DMS114 treated with DMSO at 0.1 percent for 48 hours (cell line): ENCODE results near the gene RAB29.
"Not testable (repeated sequence)": the region's sequence is repeated elsewhere in the genome, so short reads cannot be mapped to it uniquely, and the experiment has no call there.

Experiments used
- DNase-seq: peaks from one replicate; lab custom pipeline; 2025; ENCODE audit not compliant: unreplicated experiment; lab: John Stamatoyannopoulos, UW

Gene RAB29, protein sequence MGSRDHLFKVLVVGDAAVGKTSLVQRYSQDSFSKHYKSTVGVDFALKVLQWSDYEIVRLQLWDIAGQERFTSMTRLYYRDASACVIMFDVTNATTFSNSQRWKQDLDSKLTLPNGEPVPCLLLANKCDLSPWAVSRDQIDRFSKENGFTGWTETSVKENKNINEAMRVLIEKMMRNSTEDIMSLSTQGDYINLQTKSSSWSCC

DNA sequence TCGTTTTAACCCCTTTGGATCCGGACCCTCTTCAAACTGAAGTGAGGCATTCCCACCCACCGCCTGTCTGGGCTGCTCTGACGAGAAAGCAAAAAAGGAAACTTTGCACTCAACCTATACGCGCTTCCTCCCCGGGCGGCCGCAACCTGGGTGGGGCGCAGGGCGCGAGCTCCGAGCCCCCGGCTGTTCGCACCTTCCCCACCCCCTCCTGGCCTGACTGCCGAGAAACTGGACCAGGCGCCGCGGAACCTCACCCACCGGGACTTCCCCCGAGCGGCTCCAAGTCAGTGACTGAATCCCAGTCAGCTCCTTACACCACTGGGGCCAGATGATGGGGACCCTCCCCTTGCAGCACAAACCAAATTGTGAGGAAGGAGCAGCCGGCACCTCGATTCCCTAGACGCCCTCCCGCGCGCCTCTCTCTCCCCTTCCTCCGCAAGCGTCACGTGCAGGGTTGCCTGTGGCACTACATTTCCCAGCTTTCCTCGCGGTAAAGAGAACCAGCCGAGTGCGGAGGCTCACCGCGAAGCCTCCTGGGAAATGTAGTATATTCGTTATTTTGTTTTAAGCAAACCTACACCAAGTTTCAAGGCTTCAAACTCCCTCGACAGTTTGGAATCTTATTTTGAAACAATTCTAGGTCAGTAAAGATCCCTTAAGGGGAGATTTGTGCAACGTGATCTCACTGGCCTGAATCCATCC, at the start of gene RAB29:
RAB29 (minus strand) TSS at position 468 of the 702 bp plus-strand sequence. CDS start 526 bp downstream, outside the sequence.
- DNase-seq: peak; percentile 80

DNA sequence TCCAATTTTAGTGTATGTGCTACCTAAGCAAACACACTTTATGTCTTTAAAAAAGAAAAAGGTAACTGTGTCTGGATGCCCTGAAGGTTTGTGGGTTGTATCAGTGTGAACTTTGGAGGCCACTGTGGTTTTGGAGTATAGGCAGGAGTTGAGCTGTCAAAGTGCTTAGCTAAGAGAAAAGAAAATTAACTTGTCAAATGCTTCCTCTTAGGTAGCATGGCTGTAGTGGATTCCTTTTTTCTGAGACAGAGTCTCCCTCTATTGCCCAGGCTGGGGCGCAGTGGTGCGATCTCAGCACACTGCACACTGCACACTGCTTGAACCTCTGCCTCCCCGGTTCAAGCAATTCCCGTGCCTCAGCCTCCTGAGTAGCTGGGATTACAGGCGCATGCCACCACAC, 48.9 kb upstream of the RAB29 start:
- DNase-seq: no peak

DNA sequence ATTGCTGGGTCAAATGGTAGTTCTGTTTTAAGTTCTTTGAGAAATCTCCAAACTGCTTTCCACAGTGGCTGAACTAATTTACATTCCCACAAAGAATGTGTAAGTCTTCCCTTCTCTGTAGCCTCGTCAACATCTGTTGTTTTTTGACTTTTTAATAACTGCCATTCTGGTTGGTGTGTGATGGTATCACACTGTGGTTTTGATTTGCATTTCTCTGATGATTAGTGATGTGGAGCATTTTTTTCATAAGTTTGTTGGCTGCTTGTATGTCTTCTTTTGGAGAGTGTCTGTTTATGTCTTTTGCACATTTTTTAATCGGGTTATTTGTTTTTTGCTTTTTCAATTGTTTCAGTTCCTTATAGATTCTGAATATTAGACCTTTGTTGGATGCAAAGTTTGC, 48.0 kb upstream of the RAB29 start:
- DNase-seq: not testable (repeated sequence)

DNA sequence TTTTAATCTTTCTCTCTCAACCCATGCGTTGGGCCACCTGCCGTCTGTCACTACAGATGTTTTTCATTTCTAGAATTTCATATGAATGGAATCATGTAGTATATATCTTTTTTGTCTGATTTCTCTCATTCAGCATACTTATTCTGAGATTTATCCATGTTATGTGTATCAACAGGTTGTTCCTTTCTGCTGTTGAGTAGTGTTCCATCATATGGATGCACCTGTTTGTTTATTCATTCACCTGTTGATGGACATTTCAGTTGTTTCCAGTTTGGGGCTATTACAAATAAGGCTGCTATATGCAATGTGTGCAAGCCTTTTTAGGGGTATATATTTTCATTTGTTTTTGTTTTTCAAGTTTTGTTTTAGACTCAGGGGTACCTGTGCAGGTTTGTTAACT, 47.1 kb upstream of the RAB29 start:
- no peak for DNase-seq

DNA sequence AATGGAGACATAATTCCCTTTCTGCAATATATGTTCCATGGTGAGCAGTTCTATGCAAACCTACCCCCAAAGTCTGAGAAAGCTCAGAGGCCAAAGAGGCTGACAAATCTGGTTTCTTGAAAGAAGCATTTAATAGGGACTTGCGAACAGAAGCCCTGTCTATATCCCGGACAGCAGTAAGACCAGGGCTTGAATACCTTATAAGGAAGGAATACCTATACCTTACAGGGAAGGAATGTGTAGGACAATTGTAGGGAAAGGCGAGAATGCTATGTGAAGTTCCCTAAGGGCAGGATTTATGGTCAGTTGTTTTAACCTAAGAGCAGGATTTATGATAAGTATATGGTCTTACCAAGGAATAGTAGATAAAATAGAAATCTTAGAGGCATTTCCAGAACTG, 42.7 kb upstream of the RAB29 start:
- no peak for DNase-seq

DNA sequence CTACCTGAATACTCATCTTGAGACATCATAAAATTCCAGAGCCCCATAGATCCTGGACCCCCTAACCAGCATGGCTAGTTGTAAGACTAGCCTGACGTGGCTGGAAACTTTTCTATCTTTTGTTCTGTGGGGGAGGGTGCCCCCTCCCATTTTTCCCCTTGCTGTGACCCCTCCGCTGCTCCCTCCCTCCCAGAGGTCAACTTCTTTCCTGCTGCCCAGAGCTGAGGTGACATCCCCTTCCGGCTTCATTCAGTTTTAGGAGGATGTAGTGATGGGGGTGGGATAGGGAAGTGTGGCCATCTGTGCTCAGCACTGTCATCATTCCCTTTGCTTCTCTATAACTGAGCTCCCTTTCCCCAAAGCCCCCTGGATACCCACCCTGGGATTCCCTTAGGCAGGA, 42.1 kb upstream of the RAB29 start:
- DNase-seq: no peak

DNA sequence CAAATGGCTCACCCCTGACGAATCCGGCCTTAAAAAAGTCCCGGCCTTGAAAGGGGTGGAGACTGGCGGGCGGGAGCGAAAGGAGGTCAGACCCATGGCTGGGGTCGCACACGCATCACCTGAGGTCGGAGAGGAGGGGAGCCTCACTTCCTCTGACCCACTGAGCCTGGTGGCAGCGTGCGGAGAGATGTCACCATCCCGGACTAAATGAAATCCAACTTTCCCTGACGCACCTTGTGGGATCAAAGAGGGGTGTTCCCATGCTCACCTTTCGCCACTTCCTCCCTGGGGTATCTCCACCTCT, 38.4 kb upstream of the RAB29 start:
- no peak for DNase-seq

DNA sequence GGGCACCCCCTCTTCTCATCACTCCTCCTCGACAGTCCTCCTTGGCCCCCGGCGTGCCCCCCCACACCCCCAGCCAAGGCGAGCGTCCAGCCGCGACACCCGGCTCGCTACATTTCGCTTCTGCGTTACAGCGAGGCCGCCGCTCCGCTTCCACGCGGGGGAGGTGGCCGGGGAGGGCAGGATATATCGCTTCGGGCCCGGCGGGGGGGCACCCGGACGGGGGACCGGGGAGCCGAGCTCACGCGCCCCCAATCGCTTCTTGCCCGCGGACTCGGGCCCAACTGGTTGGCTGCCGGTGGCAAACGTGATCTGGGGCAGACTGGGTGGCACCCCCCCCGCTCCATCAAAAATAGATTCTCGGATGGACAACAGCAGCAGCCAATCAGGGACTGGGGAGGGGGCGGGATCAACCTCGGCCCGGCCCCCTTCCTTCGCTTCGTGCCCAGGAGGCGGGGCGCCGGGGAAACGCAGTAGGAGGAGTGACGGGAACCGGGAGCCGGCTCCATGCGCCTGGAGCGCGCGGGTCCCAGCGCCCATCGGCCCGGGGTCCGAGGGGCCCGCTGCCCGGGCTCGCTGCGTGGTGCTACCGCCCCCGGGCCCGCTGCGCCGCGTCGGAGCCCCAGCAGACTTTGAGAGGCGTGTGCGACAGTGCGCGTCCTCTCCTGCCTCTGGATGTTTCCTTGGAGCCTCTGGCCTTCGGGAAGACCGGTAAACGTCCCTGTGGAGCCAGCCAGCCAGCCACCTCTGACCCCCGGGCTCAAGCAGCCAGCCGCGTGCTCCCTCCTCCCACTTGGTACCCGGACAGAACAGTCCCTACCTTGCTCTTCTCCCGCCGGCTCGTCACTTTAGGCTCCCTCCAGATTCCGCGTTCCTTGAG, 37.8 kb upstream of the RAB29 start, which contains the start of gene SLC41A1:
SLC41A1 (minus strand) TSS at position 321 of the 877 bp plus-strand sequence. CDS start 2,757 bp downstream, outside the sequence.
- DNase-seq: peak; percentile 85

DNA sequence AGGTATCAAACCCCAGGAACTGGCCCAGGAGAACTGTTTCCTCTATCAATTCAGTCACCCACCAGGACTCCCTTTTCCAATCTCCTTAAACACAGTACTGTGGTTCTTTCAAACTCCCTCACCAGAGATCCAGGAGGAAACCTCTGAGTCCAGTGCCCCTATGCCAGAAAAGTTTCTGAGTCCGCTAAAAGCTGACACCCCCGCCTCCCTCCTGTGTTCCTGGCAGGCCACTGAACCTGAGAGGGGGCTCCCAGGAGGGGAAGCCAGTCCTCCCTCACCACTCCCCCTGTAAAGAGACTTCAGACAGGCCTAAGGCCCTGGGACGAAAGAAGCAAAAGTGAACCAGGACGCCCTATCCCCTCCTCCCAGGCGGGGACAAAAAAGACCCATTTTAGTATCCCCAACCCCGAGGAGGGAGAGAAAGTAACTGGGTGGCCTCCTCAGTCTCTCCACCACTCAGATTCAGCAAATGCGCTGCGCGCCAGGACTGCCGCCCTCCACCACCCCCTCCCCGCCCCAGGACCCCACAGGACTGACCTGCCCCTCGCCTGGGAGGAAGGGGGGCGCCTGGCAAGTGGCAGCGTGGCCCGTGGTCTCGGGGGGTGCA, 37.1 kb upstream of the RAB29 start:
- DNase-seq: no peak

DNA sequence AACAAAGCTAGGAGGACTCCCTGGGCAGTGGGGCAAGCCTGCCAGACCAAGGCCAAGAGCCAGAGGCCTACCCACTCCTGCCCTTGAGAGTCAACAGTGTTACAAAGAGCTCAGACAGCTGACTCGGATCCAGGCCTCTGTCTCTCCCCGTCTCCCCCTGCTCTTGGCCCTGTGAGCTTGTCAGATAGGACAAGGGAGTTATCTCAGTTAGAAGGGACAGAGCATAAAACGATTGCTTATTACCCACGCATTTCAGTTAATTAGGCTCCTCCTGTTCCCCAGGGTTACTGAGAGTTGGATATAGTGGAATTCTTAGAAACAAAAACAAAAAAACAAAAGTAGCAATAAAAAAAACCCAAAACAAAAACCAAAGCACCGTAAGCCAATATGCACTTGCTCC, 36.4 kb upstream of the RAB29 start:
- DNase-seq: no peak

DNA sequence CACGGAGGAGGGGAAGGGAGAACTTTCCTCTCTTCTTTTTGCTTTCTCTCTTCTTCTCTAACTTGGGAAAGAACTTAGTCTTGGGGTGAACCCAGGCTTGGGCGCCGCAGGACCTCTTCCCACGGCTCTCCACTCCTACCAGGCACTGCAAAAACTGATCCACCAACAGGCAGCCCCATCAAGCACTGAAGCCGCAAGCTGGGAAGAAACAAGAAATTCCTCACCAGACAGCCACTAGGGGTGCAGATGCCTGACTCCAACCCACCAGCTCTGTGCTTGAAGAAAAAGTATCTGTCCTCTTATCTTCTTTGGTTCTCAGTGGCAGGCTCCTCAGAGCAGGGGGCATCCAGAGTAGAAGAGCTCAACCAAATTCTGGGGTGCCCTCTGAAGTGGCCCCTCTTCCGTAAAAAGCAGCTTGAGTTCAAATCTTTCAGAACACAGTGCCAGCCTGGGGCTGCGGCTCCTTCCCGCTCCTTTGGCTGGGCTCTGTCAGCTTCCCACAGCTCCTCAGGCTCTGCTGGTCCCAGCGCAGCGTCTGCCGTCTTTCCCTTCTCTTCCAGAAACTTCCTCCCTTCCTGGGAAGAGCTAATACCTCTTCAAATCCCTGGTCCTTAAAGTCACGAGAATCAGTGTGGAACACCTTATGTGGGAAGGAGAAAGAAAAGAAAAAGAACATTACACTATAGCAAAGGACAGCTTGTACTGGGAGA, 35.3 kb upstream of the RAB29 start:
- DNase-seq: peak; percentile 30

DNA sequence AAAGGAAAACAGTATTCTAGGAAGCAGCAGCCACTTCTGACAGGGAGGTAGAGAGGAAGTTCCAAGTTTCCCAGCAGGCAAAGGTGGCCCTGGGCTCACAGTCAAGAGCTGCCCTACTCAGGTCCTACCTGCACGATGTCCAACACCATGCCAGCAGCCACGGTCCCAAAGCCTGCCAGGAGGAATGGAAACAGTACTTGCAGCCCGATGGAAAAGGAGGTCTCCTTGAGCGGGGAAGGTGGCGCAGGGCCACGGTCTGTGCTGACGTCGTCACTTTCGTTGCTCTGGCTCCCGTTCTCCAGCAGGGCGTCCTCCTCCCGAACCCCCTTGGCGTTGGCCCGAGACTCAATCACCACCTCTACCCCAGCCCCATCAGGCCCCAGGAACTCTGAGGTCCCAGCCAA, 34.7 kb upstream of the RAB29 start:
- no peak for DNase-seq

DNA sequence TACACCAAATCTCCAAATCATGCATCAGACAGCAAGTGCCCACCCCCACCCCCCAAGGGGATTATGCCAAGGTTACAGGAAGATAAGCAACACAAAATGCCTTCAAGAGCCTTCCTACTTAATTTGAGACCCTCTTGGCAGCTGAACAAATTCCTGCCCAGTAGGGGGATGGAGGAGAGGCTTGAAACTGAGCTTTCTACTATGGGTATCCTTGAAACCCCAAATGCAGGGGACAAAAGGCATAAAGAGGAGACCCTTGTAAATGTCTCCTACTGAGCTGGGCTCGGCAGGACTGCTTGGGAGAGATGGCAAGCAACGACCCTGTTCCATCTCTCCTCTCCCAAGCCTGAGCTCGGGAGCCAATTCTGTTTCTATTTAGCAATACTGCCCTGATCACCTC, 34.2 kb upstream of the RAB29 start:
- DNase-seq: no peak

DNA sequence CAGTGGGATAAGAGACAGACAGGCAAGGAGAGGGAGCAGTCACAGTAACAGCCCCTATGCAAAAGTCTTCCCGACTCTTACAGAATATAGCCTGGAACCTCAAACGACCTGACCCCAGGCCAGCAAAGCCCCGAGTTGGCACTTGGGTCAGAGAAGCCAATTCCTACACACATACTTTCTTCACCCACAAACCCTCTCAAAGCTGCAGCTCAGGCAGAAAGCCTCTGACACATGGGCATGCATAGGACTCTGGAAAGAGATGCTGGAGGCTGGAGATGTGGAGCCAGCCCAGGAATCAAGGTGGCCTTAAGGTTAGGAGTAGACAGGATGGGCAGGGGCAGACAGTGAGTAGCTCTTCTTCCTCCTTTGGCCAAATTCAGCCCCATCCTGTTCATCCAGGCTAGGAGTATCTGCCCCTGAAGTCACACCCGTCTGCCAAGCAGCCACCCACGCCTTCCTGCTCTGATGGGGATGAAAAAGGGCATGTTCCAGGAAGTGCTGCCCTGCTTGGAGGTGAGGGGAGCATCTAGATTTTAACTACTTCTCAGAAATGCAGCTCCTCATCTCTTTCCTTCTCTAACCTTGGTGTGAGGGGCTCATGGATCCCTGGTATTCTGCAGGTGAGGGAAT, 29.9 kb upstream of the RAB29 start:
- no peak for DNase-seq

DNA sequence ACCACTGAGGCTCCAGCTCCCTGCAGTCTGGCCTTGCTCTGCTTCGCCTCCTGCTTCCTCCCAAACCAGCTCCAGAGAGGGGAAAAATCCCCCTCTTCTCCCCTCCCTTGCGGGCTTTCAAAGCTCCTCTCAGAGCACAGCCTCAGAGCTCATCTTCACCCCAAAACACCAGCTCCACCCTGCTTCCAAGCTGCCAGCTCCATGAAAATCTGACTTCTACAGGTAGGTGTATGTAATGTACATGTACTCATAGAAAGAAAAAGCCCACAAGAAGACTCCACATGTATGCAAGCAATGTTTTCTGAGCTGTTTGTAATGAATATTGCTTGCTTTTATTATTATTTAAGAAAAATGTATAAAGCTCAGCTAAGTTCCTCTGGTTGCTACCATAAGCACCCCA, 29.3 kb upstream of the RAB29 start:
- DNase-seq: no peak

DNA sequence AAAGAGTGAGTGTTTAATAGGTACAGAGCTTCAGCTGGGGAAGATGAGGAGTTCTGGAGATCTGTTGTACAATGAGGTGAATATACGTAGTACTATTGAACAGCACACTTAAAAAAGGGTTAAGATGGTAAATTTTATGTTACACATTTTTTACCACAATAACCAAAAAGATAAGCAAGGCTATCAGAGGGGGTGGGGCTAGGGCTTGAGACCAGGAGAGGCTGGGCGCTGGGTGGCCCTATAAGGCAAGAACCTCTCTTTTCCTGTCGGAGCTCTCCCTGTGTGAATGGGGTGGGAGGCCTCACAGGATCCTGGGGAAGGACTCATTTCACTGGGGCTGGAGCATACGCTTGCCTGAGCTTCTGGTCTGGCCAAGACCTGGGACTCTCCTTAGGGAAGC, 28.7 kb upstream of the RAB29 start:
- DNase-seq: no peak

DNA sequence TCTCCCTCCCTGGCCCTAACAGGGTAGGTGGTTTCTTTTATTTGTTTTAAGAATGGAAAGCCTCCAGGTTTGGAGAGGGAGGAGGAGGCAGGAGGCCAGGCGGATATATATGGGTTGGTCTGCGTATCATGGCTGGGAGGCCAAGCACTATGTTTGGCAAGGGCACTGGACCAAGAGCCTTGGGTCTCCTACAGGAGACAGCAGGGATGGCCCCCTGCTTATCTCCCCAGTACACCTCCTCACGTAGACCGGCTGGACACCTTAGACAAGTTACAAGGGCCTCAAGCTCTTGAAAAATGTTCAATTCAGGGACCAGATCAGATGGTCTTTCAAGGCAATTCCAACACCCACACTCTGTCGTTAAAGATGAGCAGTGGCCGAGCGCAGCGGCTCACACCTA, 26.8 kb upstream of the RAB29 start:
- no peak for DNase-seq

DNA sequence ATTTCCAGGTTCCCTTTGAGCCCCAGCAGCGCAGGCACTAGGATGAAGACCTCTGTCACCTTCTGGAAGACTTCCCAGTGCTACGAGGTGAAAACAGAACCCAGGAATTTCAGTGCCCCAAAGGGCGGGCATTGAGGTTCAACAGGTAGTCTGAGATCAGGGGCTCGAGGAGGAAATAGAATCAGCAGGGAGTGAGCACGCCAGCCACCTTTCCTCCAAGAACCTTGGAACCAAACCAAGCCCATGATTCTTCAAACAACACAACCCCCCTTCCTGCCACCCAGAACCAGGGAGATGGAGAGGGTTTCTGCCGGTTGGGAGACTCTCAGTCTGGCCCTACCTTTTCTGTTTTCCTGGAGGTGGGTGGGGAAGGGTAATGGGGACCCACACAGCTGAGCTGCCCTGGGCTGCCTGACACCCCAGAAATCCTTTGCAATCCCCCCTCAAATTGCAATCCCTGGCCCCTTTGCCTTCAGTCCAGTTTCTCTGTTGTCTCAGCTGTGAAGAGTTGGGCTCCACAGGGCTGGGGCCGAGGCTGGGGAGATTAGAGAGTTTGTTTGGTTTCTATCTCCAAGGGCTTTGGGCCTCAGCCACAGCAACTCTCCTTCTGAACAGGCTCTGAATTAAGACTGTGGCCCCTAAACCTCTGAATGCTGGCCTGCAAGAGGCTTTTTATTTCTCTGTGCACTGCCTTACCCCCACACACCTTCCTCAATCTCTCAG, 25.9 kb upstream of the RAB29 start:
- no peak for DNase-seq

DNA sequence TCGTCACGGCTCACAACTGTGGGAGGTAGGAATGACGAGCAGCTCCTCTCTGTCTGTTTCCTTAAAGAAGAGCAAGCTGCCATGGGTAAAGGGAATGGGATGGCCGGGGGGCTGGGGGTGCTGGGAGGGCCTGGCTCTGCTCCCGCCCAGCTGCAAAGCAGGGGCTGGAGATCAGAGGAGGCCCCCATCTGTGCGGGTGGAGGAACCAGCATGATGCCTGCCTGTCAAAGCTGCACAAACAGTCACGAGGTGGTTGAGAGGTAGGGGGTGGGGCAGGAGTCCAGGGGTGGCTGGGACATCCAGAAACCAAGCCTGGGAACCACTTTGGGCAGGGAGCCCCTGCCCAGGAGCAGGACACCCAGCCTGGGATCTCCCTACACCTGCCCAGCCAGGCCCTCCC, 25.1 kb upstream of the RAB29 start:
- DNase-seq: no peak

DNA sequence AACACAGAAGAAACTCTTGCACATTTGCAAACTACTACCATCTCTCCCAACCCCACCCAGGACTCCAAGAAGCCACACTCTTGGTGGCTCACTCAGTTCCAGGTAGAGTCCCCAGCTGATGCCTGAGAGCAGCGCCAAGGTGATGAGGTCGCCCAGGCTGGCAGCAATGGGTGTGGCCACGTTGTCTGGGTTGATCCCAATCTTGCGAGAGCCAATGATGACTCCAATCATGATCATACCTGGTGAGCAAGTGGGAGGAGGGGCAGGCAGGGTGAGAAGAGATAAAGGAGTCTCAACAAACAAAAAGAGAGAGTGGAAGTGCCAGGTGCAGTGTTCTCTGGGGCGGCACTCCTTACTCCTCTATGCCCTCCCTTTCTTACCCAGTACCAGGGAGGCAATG, 23.3 kb upstream of the RAB29 start:
- DNase-seq: no peak
